Psoas muscle (tissue), 8 donors: ENCODE results near the gene C16orf89. TPM values are rescaled to one million over a fixed set of nuclear protein-coding genes. Genes with fewer than 3 reads are reported as not detected.

ENCODE experiments used
- ATAC-seq, 4 donors: fragments of 200-7000 bp; cut with Tn5 transposase; one replicate each; pipeline ENCODE4 v1.9.1; 2020; ENCODE audit warnings: moderate library complexity in 3 of 4, mild to moderate bottlenecking in 2 of 4
- DNase-seq, 2 donors: peaks; one replicate each; pipeline ENCODE4 v3.0.0-alpha.2; 2020
- H3K27ac ChIP-seq: fragments of 200-600 bp; one replicate; pipeline ENCODE4 v1.8.0; 2022
- H3K27me3 ChIP-seq, 3 donors: fragments of 200-600 bp in 1 of 3; one replicate each; pipeline versions ENCODE4 v1.6.1 to v1.8.0; 2013 to 2022; ENCODE audit warnings: low read length in 2 of 3, mild to moderate bottlenecking in 2 of 3, moderate library complexity in 1 of 3; ENCODE audit not compliant: insufficient read depth in 3 of 3
- H3K36me3 ChIP-seq, 2 donors: fragments of 200-600 bp in 1 of 2; one replicate each; pipeline versions ENCODE4 v1.6.1 to v1.8.0; 2013 to 2022; ENCODE audit warnings: low read depth in 1 of 2, mild to moderate bottlenecking in 1 of 2, moderate library complexity in 1 of 2; ENCODE audit not compliant: insufficient read depth in 1 of 2
- H3K4me1 ChIP-seq: fragments of 200-600 bp; one replicate; pipeline ENCODE4 v1.8.0; 2022
- H3K4me3 ChIP-seq: fragments of 200-600 bp; one replicate; pipeline ENCODE4 v1.8.0; 2022; ENCODE audit warnings: mild to moderate bottlenecking
- H3K9me3 ChIP-seq: fragments of 200-600 bp; one replicate; pipeline ENCODE4 v1.8.0; 2022
- CTCF ChIP-seq: fragments of 200-600 bp; IDR thresholded peaks from one replicate; pipeline ENCODE4 v1.8.0; 2022; ENCODE audit warnings: antibody characterized with exemption
- WGBS, 3 donors: extraction: QIAGEN DNeasy Blood & Tissue Kit; methylation state at CpG; one replicate each; pipeline versions ENCODE4 v1.1.6 to v1.1.7; 2013; 5-methylcytosine and 5-hydroxymethylcytosine counted together
- intact Hi-C, 2 donors: fragments of 100-400 bp; cut with DNase I; formaldehyde crosslinking; loops; one replicate each; pipeline versions ENCODE4 v1.11.0 to v1.14.2; 2022
- polyA plus RNA-seq, 3 donors: library from polyadenylated mRNA; stranded (reverse); fragments of 200-250 nt; gene quantifications; one replicate each; pipeline ENCODE4 v1.2.3, GENCODE V29; 2013
- total RNA-seq, 4 donors: library from RNA; stranded (reverse); fragmentation: NEBNext Ultra II Directional in 2 of 4; extraction: Animal tissue kit (Norgen Biotek cat#: 25700) in 2 of 4; gene quantifications; one replicate each; pipeline versions ENCODE4 v1.2.1 to v1.2.4, GENCODE V29; 2021 to 2023
- donor health status: healthy with polysubstance abuse.
- donor health status: DM: no; HTN: no; CAD: no; lungs with moderate emphysema.
- donor health status: Bipolar disorder and iron deficiency.
- donor health status: healthy.
- donor health status: DM: yes; HTN: yes; CAD: no.
- donor health status: DM: no; HTN: no; CAD: no.
- donor health status: DM: no; HTN: no; CAD: no.
- donor health status: DM: yes; HTN: yes; CAD: no.

The C16orf89 gene
- total and polyA plus RNA-seq, 7 donors, result 0.29 to 9.3 (median 0.90) TPM; not detected in 1

- no peaks in the 10 kb centered on the region for H3K9me3 ChIP-seq
- H3K4me3 ChIP-seq, result no peak overlapping the region
- DNase-seq, result no peak
- ATAC-seq, result peak in 1 of 4 donors; percentile 19
- H3K27me3 ChIP-seq, result no peaks in the 10 kb centered on the region
- intact Hi-C loops, result no loop called here
- no peaks in the 10 kb centered on the region for H3K36me3 ChIP-seq
- H3K4me1 ChIP-seq, result no peaks in the 10 kb centered on the region
- no peak overlapping the region for H3K27ac ChIP-seq
- WGBS, 3 donors, result 82 to 93% (median 87%) methylated on average over 19 of the region's 19 CpGs
- no peak for TF ChIP-seq CTCF
These were observed 65.2 kb downstream of the C16orf89 start for GRCh38 chr16:5000573-5001001.

GRCh38 chr16:4994719-4995434 is 70.9 kb downstream of the C16orf89 start:
- Histone ChIP-seq H3K4me3 (no peak overlapping the region), H3K36me3 (no peaks in the 10 kb centered on the region), H3K27me3 (no peaks in the 10 kb centered on the region), H3K9me3 (no peaks in the 10 kb centered on the region), H3K4me1 (no peaks in the 10 kb centered on the region), H3K27ac (no peak overlapping the region)
- no peak for TF ChIP-seq CTCF
- WGBS, 3 donors, result 69 to 78% (median 76%) methylated on average over 17 to 18 of the region's 18 CpGs
- intact Hi-C loops, result no loop called here
- DNase-seq (no peak), ATAC-seq (no peak)

Other genes starting within 250 kb of the C16orf89 start
- gene GLYR1, start 218.7 kb downstream of the C16orf89 start, total RNA-seq, result 10 to 100 TPM; 53.3 to 74.1 (median 66.8) TPM
- 10 to 100 TPM; 28.6 to 64.5 (median 32.3) TPM for gene GLYR1, start 218.7 kb downstream of the C16orf89 start, polyA plus RNA-seq
- gene UBN1, start 218.5 kb downstream of the C16orf89 start, total RNA-seq, result 10 to 100 TPM; 25.5 to 33.3 (median 28.0) TPM
- 10 to 100 TPM in 2 of 3 donors, 1 to 10 TPM in 1; 9.1 to 27.8 (median 11.7) TPM for gene UBN1, start 218.5 kb downstream of the C16orf89 start, polyA plus RNA-seq
- 1 to 10 TPM; 3.2 to 7.2 (median 5.1) TPM for gene PPL, start 128.8 kb downstream of the C16orf89 start, total RNA-seq
- 1 to 10 TPM; 2.4 to 5.6 (median 3.8) TPM for gene PPL, start 128.8 kb downstream of the C16orf89 start, polyA plus RNA-seq
- gene SEC14L5, start 107.6 kb downstream of the C16orf89 start, total RNA-seq, result under 1 TPM; 0.42 to 0.88 (median 0.65) TPM
- gene SEC14L5, start 107.6 kb downstream of the C16orf89 start, polyA plus RNA-seq, result under 1 TPM; 0.23 to 0.30 (median 0.27) TPM
- gene NAGPA, start 32.0 kb downstream of the C16orf89 start, total RNA-seq, result 1 to 10 TPM; 4.4 to 8.1 (median 6.4) TPM
- gene NAGPA, start 32.0 kb downstream of the C16orf89 start, polyA plus RNA-seq, result 10 to 100 TPM in 1 of 3 donors, 1 to 10 TPM in 2; 5.3 to 12.3 (median 9.8) TPM
- 1 to 10 TPM; 4.9 to 9.3 (median 6.4) TPM for gene ALG1, start 5.9 kb upstream of the C16orf89 start, total RNA-seq
- gene ALG1, start 5.9 kb upstream of the C16orf89 start, polyA plus RNA-seq, result 10 to 100 TPM in 2 of 3 donors, 1 to 10 TPM in 1; 7.3 to 13.1 (median 11.2) TPM
- 10 to 100 TPM in 3 of 4 donors, 1 to 10 TPM in 1; 9.9 to 15.0 (median 10.8) TPM for gene EEF2KMT, start 31.8 kb upstream of the C16orf89 start, total RNA-seq
- 10 to 100 TPM in 2 of 3 donors, 1 to 10 TPM in 1; 8.2 to 22.2 (median 12.8) TPM for gene EEF2KMT, start 31.8 kb upstream of the C16orf89 start, polyA plus RNA-seq